Urinary bladder (tissue), 4 donors: Measurements from ENCODE around the gene DHFR. TPM values are rescaled to one million over a fixed set of nuclear protein-coding genes. Genes with fewer than 3 reads are reported as not detected.

Experiments
- DNase-seq: peaks from one replicate; pipeline ENCODE4 v3.0.0-alpha.2; 2015; ENCODE audit errors: extremely low spot score
- H3K27ac ChIP-seq: one replicate; pipeline ENCODE4 v1.5.1; 2013; ENCODE audit warnings: low read depth, mild to moderate bottlenecking, moderate library complexity
- H3K36me3 ChIP-seq: one replicate; pipeline ENCODE4 v1.6.1; 2013; ENCODE audit warnings: mild to moderate bottlenecking, moderate library complexity; ENCODE audit not compliant: insufficient read depth
- H3K4me1 ChIP-seq: one replicate; pipeline ENCODE4 v1.6.1; 2013; ENCODE audit warnings: mild to moderate bottlenecking, moderate library complexity; ENCODE audit not compliant: insufficient read depth
- H3K4me3 ChIP-seq: one replicate; pipeline ENCODE4 v1.5.1; 2013; ENCODE audit warnings: low read depth, low read length
- WGBS: extraction: QIAGEN DNeasy Blood & Tissue Kit; methylation state at CpG from one replicate; pipeline ENCODE4 v1.1.7; 2013; 5-methylcytosine and 5-hydroxymethylcytosine counted together
- polyA plus RNA-seq: library from polyadenylated mRNA; stranded (reverse); fragments of 200-250 nt; gene quantifications from one replicate; pipeline ENCODE4 v1.2.3, GENCODE V29; 2013
- total RNA-seq: library from RNA; depleted of rRNA; stranded (reverse); fragments of >200 nt; gene quantifications from one replicate; pipeline ENCODE4 v1.2.3, GENCODE V29; 2014
- donor health status: healthy with polysubstance abuse.
- donor health status: healthy.

DHFR gene
- total and polyA plus RNA-seq, 2 donors, result 11.3 to 30.5 TPM

- Histone ChIP-seq H3K4me3 (no peak overlapping the region), H3K4me1 (no peaks in the 10 kb centered on the region), H3K27ac (no peak overlapping the region), H3K36me3 (peaks cover 2% of the 10 kb centered on the region)
- no peak for DNase-seq
- 75% methylated on average over 2 of the region's 2 CpGs for WGBS
These were observed 22.1 kb downstream of the DHFR start for GRCh38 chr5:80632700-80633099.

- no peaks in the 10 kb centered on the region for H3K4me1 ChIP-seq
- no peak overlapping the region for H3K27ac ChIP-seq
- DNase-seq, result no peak
- no peak overlapping the region for H3K4me3 ChIP-seq
- H3K36me3 ChIP-seq, result peaks cover 2% of the 10 kb centered on the region
- WGBS, result 91% methylated on average over 11 of the region's 11 CpGs
These were observed 23.2 kb downstream of the DHFR start for GRCh38 chr5:80631278-80632259.

- DNase-seq, result no peak
- Histone ChIP-seq H3K36me3 (peaks cover 2% of the 10 kb centered on the region), H3K27ac (no peak overlapping the region), H3K4me3 (no peak overlapping the region), H3K4me1 (no peaks in the 10 kb centered on the region)
These were observed 25.5 kb downstream of the DHFR start for GRCh38 chr5:80629281-80629680.

- Histone ChIP-seq H3K4me3 (no peak overlapping the region), H3K36me3 (no peaks in the 10 kb centered on the region), H3K27ac (no peak overlapping the region), H3K4me1 (no peaks in the 10 kb centered on the region)
- WGBS, result 78% methylated on average over 5 of the region's 5 CpGs
- DNase-seq, result no peak
These were observed 29.6 kb downstream of the DHFR start for GRCh38 chr5:80625230-80625629.

GRCh38 chr5:80623999-80624398 lies 30.8 kb downstream of the DHFR start:
- DNase-seq, result no peak
- Histone ChIP-seq H3K36me3 (no peaks in the 10 kb centered on the region), H3K27ac (no peak overlapping the region), H3K4me3 (no peak overlapping the region), H3K4me1 (no peaks in the 10 kb centered on the region)
- 31% methylated on average over 4 of the region's 4 CpGs for WGBS

GRCh38 chr5:80622756-80623155 lies 32.0 kb downstream of the DHFR start:
- no peak overlapping the region for H3K4me3 ChIP-seq
- 96% methylated on average over 2 of the region's 2 CpGs for WGBS
- H3K4me1 ChIP-seq, result no peaks in the 10 kb centered on the region
- H3K36me3 ChIP-seq, result no peaks in the 10 kb centered on the region
- no peak for DNase-seq
- H3K27ac ChIP-seq, result no peak overlapping the region

GRCh38 chr5:80620211-80620610 lies 34.6 kb downstream of the DHFR start:
- Histone ChIP-seq H3K36me3 (no peaks in the 10 kb centered on the region), H3K27ac (no peak overlapping the region), H3K4me1 (no peaks in the 10 kb centered on the region), H3K4me3 (no peak overlapping the region)
- WGBS, result 78% methylated on average over 4 of the region's 4 CpGs
- no peak for DNase-seq

- WGBS, result 81% methylated on average over 1 of the region's 1 CpG
- H3K36me3 ChIP-seq, result no peaks in the 10 kb centered on the region
- no peak overlapping the region for H3K27ac ChIP-seq
- DNase-seq, result no peak
- H3K4me1 ChIP-seq, result no peaks in the 10 kb centered on the region
- no peak overlapping the region for H3K4me3 ChIP-seq
These were observed 35.7 kb downstream of the DHFR start for GRCh38 chr5:80619086-80619485.

- Histone ChIP-seq H3K27ac (no peak overlapping the region), H3K36me3 (no peaks in the 10 kb centered on the region), H3K4me1 (no peaks in the 10 kb centered on the region), H3K4me3 (no peak overlapping the region)
- WGBS, result 95% methylated on average over 4 of the region's 4 CpGs
- no peak for DNase-seq
These were observed 36.3 kb downstream of the DHFR start for GRCh38 chr5:80618438-80618837.

GRCh38 chr5:80615266-80615914 lies 39.4 kb downstream of the DHFR start:
- no peaks in the 10 kb centered on the region for H3K4me1 ChIP-seq
- no peak for DNase-seq
- H3K27ac ChIP-seq, result no peak overlapping the region
- 78% methylated on average over 17 of the region's 17 CpGs for WGBS
- no peaks in the 10 kb centered on the region for H3K36me3 ChIP-seq
- no peak overlapping the region for H3K4me3 ChIP-seq

- no peak overlapping the region for H3K4me3 ChIP-seq
- 77% methylated on average over 1 of the region's 1 CpG for whole genome bisulfite sequencing
- no peak overlapping the region for H3K27ac ChIP-seq
- DNase-seq, result no peak
- H3K4me1 ChIP-seq, result no peaks in the 10 kb centered on the region
- no peaks in the 10 kb centered on the region for H3K36me3 ChIP-seq
These were observed 45.1 kb downstream of the DHFR start for GRCh38 chr5:80609692-80610091.

- Histone ChIP-seq H3K4me3 (no peak overlapping the region), H3K4me1 (no peaks in the 10 kb centered on the region), H3K36me3 (no peaks in the 10 kb centered on the region), H3K27ac (no peak overlapping the region)
- 98% methylated on average over 1 of the region's 1 CpG for WGBS
- no peak for DNase-seq
These were observed 46.1 kb downstream of the DHFR start for GRCh38 chr5:80608731-80609130.

GRCh38 chr5:80607832-80608231 lies 47.0 kb downstream of the DHFR start:
- Histone ChIP-seq H3K36me3 (no peaks in the 10 kb centered on the region), H3K4me3 (no peak overlapping the region), H3K27ac (no peak overlapping the region), H3K4me1 (no peaks in the 10 kb centered on the region)
- DNase-seq, result no peak

GRCh38 chr5:80607343-80607742 lies 47.4 kb downstream of the DHFR start:
- no peak overlapping the region for H3K4me3 ChIP-seq
- no peak for DNase-seq
- no peaks in the 10 kb centered on the region for H3K36me3 ChIP-seq
- H3K27ac ChIP-seq, result no peak overlapping the region
- no peaks in the 10 kb centered on the region for H3K4me1 ChIP-seq
